Activated naive CD4-positive, alpha-beta T cell treated with anti-CD3 and anti-CD28 coated beads, Interleukin-2, amount 50 U/mL, for 16 hours (primary cell): ENCODE data around the gene AMY1C.
"Not testable (repeated sequence)": the region's sequence is repeated elsewhere in the genome, so short reads cannot be mapped to it uniquely, and the experiment has no call there.

ENCODE experiments used
- DNase-seq: peaks from one replicate; pipeline ENCODE4 v3.0.0-alpha.2; 2020

AMY1C gene

GRCh38 chr1:103749598-103749997 is at the start of gene AMY1C:
Gene AMY1C (plus strand): TSS chr1:103749898. CDS start chr1:103750470, 572 bp downstream.
- not testable (repeated sequence) for DNase-seq

GRCh38 chr1:103700669-103701068 is 49.0 kb upstream of the AMY1C start:
- not testable (repeated sequence) for DNase-seq

DNA sequence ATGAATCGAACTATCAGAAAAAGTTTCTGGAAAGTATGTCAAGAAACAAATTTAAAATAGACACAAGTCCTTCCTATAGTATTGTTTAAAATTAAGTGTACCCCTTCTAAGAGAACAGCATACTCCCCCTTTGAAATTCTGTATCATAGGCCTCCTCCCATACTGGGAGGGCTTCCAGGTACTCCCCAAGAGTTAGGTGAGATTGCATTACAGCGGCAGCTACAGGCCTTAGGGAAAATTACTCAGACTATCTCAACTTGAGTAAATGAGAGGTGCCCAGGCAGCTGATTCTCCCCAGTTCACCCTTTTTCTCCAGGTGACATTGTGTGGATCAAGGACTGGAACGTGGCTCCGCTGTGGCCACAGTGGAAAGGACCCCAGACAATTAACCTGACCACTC is 48.4 kb upstream of the AMY1C start:
- DNase-seq: not testable (repeated sequence)

DNA sequence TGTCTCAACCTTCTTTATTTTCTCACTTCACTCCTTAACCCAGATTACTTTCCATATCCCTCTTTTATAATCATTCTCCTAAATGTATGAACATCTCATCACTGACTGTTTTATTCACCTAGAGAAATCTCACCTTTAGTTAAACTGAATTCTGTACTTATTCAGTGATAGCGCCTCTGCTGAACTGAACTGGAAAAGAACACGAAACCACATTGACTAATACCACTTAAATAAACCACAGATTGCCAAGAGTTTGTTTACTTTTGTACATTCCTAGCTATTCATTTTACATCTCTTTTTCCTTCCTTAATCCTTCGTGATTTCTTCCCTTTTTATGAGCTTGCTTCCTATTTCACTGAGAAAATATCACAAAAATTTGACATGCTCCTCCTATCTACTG is 42.0 kb upstream of the AMY1C start:
- DNase-seq: not testable (repeated sequence)

GRCh38 chr1:103710381-103710780 is 39.3 kb upstream of the AMY1C start:
- not testable (repeated sequence) for DNase-seq

GRCh38 chr1:103717404-103717803 is 32.3 kb upstream of the AMY1C start:
- not testable (repeated sequence) for DNase-seq

GRCh38 chr1:103721473-103721872 is 28.2 kb upstream of the AMY1C start:
- DNase-seq: not testable (repeated sequence)

DNA sequence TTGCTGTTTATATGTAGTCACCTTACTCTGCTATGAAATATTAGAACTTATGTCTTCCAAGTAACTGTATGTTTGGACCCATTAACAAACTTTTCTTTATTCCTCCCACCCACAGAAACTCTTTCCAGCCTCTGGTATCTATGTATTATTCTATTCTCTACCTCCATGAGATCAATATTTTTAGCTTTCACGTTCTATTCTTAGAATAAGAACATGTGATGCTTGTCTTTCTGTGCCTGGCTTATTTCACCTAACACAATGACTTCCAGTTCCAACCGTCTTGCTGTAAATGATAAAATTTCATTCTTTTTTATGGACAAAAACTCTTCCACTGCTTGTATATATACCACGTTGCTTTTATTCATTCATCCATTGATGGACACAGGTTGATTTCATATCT is 14.4 kb upstream of the AMY1C start:
- DNase-seq: not testable (repeated sequence)

- not testable (repeated sequence) for DNase-seq
These were observed 11.7 kb upstream of the AMY1C start for GRCh38 chr1:103738031-103738430.

GRCh38 chr1:103744449-103744848 is 5.2 kb upstream of the AMY1C start:
- DNase-seq: not testable (repeated sequence)

GRCh38 chr1:103745040-103745439 is 4.7 kb upstream of the AMY1C start:
- DNase-seq: not testable (repeated sequence)

DNA sequence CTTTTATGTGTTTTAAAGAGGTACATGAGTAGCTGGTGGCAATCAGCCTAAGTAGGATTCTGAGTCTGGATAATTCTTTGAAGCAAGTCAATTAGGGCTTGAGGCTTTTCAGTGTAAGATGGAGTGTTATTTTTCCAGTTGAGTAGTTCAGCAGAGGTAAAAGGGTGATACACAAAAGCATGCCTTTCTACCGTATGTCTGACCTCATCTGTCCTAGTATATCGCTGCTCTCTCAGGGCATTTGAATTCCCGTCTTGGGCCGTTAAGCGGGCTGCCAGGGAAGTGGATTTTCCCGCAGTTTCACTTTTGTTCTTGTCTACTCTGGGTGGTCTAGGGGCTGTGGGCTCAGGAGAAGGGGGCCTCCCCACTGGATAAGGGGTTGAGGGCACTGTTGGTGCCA is 1.4 kb upstream of the AMY1C start:
- DNase-seq: not testable (repeated sequence)

GRCh38 chr1:103761896-103762295 is 12.2 kb downstream of the AMY1C start:
- no peak for DNase-seq

GRCh38 chr1:103779932-103780331 is 30.2 kb downstream of the AMY1C start:
- DNase-seq: no peak

DNA sequence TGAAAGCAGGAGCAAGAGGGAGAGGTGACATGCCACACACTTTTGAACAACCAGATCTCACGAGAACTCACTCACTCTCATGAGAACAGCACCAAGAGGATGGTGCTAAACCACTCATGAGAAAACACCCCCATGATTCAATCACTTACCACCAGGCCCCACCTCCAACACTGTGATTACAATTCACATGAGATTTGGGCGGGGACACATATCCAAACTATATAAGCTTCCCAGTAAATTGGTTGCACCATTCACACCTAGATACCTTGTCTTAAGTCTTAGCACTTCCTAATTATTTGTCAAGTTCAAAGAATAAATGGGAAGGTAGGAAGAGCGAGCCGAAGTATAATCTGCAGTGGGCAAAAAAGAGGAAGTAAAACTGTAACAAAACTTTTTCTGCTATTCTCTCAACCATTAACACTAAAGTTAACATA is 34.3 kb downstream of the AMY1C start:
- DNase-seq: no peak

GRCh38 chr1:103788377-103788776 is 38.7 kb downstream of the AMY1C start:
- DNase-seq: no peak

DNA sequence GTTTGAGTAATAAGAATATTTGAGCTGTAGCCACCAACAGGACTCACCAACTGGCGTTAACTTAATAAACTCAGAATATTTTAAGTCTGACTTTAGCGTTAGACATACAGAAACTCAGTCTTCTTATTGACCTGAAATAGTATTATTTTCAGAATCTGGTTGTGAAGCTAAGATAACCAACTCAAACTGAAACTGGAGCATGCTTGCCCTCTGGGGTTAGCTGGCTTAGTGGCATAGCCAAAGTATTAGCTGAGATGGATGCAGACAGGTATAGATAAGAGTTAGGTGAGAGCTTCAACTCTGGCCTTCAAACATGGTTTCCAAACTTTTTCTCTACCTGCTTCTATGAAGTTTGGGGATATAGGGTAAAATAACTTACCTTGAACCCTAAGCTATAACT is 40.5 kb downstream of the AMY1C start:
- no peak for DNase-seq
